SK-N-SH treated with all-trans-retinoic acid at 6 μM for 48 hours (cell line): ENCODE measurements around the gene FCHSD2.
"Not testable (repeated sequence)": the region's sequence is repeated elsewhere in the genome, so short reads cannot be mapped to it uniquely, and the experiment has no call there.

Source experiments
- ATAC-seq: fragments of 200-7000 bp; cut with Tn5 transposase; 3 replicates; pipeline ENCODE4 v1.9.1; 2020; ENCODE audit warnings: mild to moderate bottlenecking, moderate library complexity
- BACH2 ChIP-seq: fragments of 250-450 bp; sonication (Bioruptor Pico); IDR thresholded peaks from 2 replicates; pipeline ENCODE4 v1.9.0; 2021; ENCODE audit warnings: mild to moderate bottlenecking, borderline replicate concordance
- CSDC2 ChIP-seq: fragments of 250-450 bp; sonication (Bioruptor Pico); IDR thresholded peaks from 2 replicates; pipeline ENCODE4 v1.5.0; 2020; ENCODE audit warnings: mild to moderate bottlenecking, moderate library complexity
- ESRRG ChIP-seq: fragments of 250-450 bp; sonication (Bioruptor Pico); IDR thresholded peaks from 2 replicates; pipeline ENCODE4 v1.6.1; 2021; ENCODE audit warnings: mild to moderate bottlenecking
- GLIS3 ChIP-seq: fragments of 250-450 bp; sonication (Bioruptor Pico); IDR thresholded peaks from 2 replicates; pipeline ENCODE4 v1.5.0; 2020; ENCODE audit warnings: mild to moderate bottlenecking, moderate library complexity
- ISL1 ChIP-seq: fragments of 250-450 bp; sonication (Bioruptor Pico); IDR thresholded peaks from 2 replicates; pipeline ENCODE4 v2.1.2; 2022; ENCODE audit warnings: mild to moderate bottlenecking, moderate library complexity
- OSR1 ChIP-seq: fragments of 250-450 bp; sonication (Bioruptor Pico); IDR thresholded peaks from 2 replicates; pipeline ENCODE4 v1.8.0; 2022; ENCODE audit warnings: moderate library complexity, mild to moderate bottlenecking, inconsistent platforms
- PATZ1 ChIP-seq: fragments of 250-450 bp; sonication (Bioruptor Pico); IDR thresholded peaks from 2 replicates; pipeline ENCODE4 v1.8.0; 2020; ENCODE audit warnings: mild to moderate bottlenecking, moderate library complexity, borderline replicate concordance
- PPARA ChIP-seq: fragments of 250-450 bp; sonication (Bioruptor Pico); IDR thresholded peaks from 2 replicates; pipeline ENCODE4 v1.5.0; 2020; ENCODE audit warnings: mild to moderate bottlenecking, borderline replicate concordance
- RARB ChIP-seq: fragments of 250-450 bp; sonication (Bioruptor Pico); IDR thresholded peaks from 2 replicates; pipeline ENCODE4 v1.8.0; 2021; ENCODE audit warnings: mild to moderate bottlenecking, moderate library complexity
- SNAI2 ChIP-seq: fragments of 250-450 bp; sonication (Bioruptor Pico); IDR thresholded peaks from 2 replicates; pipeline ENCODE4 v1.5.0; 2020; ENCODE audit warnings: mild to moderate bottlenecking, moderate library complexity
- TCF4 ChIP-seq: fragments of 250-450 bp; sonication (Bioruptor Pico); IDR thresholded peaks from 2 replicates; pipeline ENCODE4 v1.8.0; 2021; ENCODE audit warnings: mild to moderate bottlenecking, moderate library complexity, borderline replicate concordance
- TOX ChIP-seq: fragments of 250-450 bp; sonication (Bioruptor Pico); IDR thresholded peaks from 2 replicates; pipeline ENCODE4 v1.8.0; 2021; ENCODE audit warnings: mild to moderate bottlenecking, moderate library complexity, borderline replicate concordance
- ZFP3 ChIP-seq: fragments of 250-450 bp; sonication (Bioruptor Pico); IDR thresholded peaks from 2 replicates; pipeline ENCODE4 v1.5.0; 2020; ENCODE audit warnings: mild to moderate bottlenecking, moderate library complexity
- ZFP30 ChIP-seq: fragments of 450-650 bp; formaldehyde crosslinking; IDR thresholded peaks from 2 replicates; pipeline ENCODE4 v1.5.0; 2022; ENCODE audit warnings: mild to moderate bottlenecking, moderate library complexity
- ZNF565 ChIP-seq: fragments of 450-650 bp; formaldehyde crosslinking; conservative IDR thresholded peaks from 2 replicates; pipeline ENCODE4 v1.5.0; 2020; ENCODE audit warnings: low read depth, mild to moderate bottlenecking, moderate library complexity
- ZNF70 ChIP-seq: fragments of 450-650 bp; formaldehyde crosslinking; IDR thresholded peaks from 2 replicates; pipeline ENCODE4 v1.5.0; 2020; ENCODE audit warnings: mild to moderate bottlenecking, moderate library complexity
- ZNF8 ChIP-seq: fragments of 450-650 bp; formaldehyde crosslinking; IDR thresholded peaks from 2 replicates; pipeline ENCODE4 v1.5.0; 2020; ENCODE audit warnings: mild to moderate bottlenecking, moderate library complexity
- TF ChIP-seq, protein P1 (sequence below): fragments of 250-450 bp; sonication (Bioruptor Pico); IDR thresholded peaks from 2 replicates; pipeline ENCODE4 v1.8.0; 2021; ENCODE audit warnings: low read depth, mild to moderate bottlenecking, moderate library complexity, borderline replicate concordance
- TF ChIP-seq, protein P2 (sequence below): fragments of 250-450 bp; sonication (Bioruptor Pico); IDR thresholded peaks from 2 replicates; pipeline ENCODE4 v1.5.1; 2020; ENCODE audit warnings: low read depth, mild to moderate bottlenecking, moderate library complexity
- TF ChIP-seq, protein P3 (sequence below): fragments of 250-450 bp; sonication (Bioruptor Pico); IDR thresholded peaks from 2 replicates; pipeline ENCODE4 v1.5.1; 2021; ENCODE audit warnings: mild to moderate bottlenecking, moderate library complexity

The FCHSD2 gene

GRCh38 chr11:72828081-72828567 lies 314.0 kb downstream of the FCHSD2 start (continued):
- TF ChIP-seq, protein P1, sequence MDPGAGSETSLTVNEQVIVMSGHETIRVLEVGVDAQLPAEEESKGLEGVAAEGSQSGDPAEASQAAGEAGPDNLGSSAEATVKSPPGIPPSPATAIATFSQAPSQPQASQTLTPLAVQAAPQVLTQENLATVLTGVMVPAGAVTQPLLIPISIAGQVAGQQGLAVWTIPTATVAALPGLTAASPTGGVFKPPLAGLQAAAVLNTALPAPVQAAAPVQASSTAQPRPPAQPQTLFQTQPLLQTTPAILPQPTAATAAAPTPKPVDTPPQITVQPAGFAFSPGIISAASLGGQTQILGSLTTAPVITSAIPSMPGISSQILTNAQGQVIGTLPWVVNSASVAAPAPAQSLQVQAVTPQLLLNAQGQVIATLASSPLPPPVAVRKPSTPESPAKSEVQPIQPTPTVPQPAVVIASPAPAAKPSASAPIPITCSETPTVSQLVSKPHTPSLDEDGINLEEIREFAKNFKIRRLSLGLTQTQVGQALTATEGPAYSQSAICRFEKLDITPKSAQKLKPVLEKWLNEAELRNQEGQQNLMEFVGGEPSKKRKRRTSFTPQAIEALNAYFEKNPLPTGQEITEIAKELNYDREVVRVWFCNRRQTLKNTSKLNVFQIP (CRISPR knock-in tag) = no peak
- TF ChIP-seq ISL1 (no peak), OSR1 (no peak)

- not testable (repeated sequence) for ATAC-seq
Observed at GRCh38 chr11:72827656-72828055, 314.5 kb downstream of the FCHSD2 start.

DNA sequence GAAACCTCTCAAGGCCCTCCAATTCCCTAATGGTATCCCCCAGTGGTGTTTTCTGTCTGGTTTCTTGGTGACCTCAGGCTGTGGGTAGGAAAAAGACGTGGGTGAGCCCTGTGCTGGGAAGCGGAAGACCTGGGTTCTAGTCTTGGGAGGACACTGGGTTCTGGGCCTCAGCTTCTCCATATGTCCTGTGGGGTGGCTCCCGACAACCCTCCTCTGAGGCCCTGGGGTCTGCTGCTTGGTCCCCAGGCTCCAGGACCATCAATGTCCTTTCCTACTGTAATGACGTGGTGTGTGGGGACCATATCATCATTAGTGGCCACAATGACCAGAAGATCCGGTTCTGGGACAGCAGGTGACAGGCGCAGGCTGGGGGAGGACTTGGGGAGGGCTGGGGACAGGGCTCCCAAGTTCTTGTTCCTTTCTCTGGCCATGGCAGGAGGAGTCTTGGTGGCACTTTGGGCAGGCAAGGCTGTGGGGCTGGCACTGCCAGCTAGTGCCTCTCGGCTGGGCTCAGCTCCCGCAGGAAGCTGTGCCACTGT lies 315.1 kb downstream of the FCHSD2 start:
- no peak for ATAC-seq
- TF ChIP-seq CSDC2 (CRISPR knock-in tag) (no peak), ZNF8 (CRISPR knock-in tag) (no peak), RARB (no peak), PATZ1 (CRISPR knock-in tag) (no peak), TOX (CRISPR knock-in tag) (no peak), ZNF565 (CRISPR knock-in tag) (no peak), ZFP30 (no peak), BACH2 (CRISPR knock-in tag) (no peak), GLIS3 (CRISPR knock-in tag) (no peak), ZFP3 (CRISPR knock-in tag) (no peak), ZNF70 (CRISPR knock-in tag) (no peak), SNAI2 (CRISPR knock-in tag) (no peak), ISL1 (no peak), PPARA (CRISPR knock-in tag) (no peak), ESRRG (CRISPR knock-in tag) (no peak), TCF4 (CRISPR knock-in tag) (no peak), OSR1 (no peak)
- TF ChIP-seq, protein P1 (CRISPR knock-in tag) = no peak
- TF ChIP-seq, protein P2, sequence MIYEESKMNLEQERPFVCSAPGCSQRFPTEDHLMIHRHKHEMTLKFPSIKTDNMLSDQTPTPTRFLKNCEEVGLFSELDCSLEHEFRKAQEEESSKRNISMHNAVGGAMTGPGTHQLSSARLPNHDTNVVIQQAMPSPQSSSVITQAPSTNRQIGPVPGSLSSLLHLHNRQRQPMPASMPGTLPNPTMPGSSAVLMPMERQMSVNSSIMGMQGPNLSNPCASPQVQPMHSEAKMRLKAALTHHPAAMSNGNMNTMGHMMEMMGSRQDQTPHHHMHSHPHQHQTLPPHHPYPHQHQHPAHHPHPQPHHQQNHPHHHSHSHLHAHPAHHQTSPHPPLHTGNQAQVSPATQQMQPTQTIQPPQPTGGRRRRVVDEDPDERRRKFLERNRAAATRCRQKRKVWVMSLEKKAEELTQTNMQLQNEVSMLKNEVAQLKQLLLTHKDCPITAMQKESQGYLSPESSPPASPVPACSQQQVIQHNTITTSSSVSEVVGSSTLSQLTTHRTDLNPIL (CRISPR knock-in tag) = no peak
- TF ChIP-seq, protein P3, sequence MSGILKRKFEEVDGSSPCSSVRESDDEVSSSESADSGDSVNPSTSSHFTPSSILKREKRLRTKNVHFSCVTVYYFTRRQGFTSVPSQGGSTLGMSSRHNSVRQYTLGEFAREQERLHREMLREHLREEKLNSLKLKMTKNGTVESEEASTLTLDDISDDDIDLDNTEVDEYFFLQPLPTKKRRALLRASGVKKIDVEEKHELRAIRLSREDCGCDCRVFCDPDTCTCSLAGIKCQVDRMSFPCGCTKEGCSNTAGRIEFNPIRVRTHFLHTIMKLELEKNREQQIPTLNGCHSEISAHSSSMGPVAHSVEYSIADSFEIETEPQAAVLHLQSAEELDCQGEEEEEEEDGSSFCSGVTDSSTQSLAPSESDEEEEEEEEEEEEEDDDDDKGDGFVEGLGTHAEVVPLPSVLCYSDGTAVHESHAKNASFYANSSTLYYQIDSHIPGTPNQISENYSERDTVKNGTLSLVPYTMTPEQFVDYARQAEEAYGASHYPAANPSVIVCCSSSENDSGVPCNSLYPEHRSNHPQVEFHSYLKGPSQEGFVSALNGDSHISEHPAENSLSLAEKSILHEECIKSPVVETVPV = no peak

DNA sequence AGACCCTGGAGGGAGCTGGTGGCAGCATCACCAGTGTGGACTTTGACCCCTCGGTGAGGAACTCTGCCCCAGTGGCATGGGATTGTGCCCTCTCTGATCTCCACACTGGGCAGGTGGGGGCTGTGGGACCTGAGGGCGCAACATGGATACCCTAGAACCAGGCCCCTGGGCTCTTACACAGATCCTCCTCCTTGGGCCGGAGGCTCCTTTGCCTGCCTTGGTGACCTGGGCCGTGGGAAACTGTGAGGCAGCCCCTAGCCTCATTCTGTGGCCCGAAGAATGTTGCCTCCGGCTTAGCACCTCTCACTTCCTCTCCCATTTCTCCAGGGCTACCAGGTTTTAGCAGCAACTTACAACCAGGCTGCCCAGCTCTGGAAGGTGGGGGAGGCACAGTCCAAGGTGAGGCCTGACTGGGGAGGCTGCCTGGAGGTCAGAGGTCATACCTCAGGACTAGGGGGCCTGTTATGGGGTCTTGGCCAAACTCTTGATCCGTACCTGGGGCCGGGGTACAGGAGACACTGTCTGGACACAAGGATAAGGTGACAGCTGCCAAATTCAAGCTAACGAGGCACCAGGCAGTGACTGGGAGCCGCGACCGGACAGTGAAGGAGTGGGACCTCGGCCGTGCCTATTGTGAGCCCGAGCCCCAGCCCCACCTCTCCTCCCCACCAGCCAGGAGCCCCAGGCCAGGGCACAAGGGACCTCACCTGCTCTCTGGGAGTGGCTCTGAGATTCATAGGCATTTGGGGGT lies 315.8 kb downstream of the FCHSD2 start:
- ATAC-seq = no peak
- TF ChIP-seq, protein P2 (CRISPR knock-in tag) = no peak
- TF ChIP-seq TOX (CRISPR knock-in tag) (no peak), RARB (no peak), CSDC2 (CRISPR knock-in tag) (no peak), ZNF565 (CRISPR knock-in tag) (no peak), ZNF8 (CRISPR knock-in tag) (no peak), PATZ1 (CRISPR knock-in tag) (no peak), ISL1 (no peak), ESRRG (CRISPR knock-in tag) (no peak), TCF4 (CRISPR knock-in tag) (no peak), ZFP30 (no peak), SNAI2 (CRISPR knock-in tag) (no peak), BACH2 (CRISPR knock-in tag) (no peak), ZFP3 (CRISPR knock-in tag) (no peak), OSR1 (no peak)
- TF ChIP-seq, protein P3 = no peak
